Activated CD4-positive, alpha-beta T cell treated with anti-CD3 and anti-CD28 coated beads, Interleukin-2, amount 10 ng/mL, durations not matched to agents 7 days and 5 days (primary cell): Measurements from ENCODE around the gene VSX1. TPM values are rescaled to one million over a fixed set of nuclear protein-coding genes. Genes with fewer than 3 reads are reported as not detected.

Experiments used
- total RNA-seq, 2 experiments: library from RNA; stranded (reverse); gene quantifications; one replicate each; pipeline ENCODE4 v1.2.3, GENCODE V29; 2021

The VSX1 gene
- total RNA-seq, 2 experiments from 2014 or later: not detected

Other genes with a start within 250 kb of the VSX1 start
- 10 to 100 TPM; 25.9 to 26.7 TPM for gene CST7, start 132.9 kb downstream of the VSX1 start, total RNA-seq
- gene APMAP, start 89.4 kb downstream of the VSX1 start, total RNA-seq: 10 to 100 TPM; 38.7 to 41.3 TPM
- gene ACSS1, start 24.0 kb downstream of the VSX1 start, total RNA-seq: 10 to 100 TPM; 41.1 to 54.1 TPM
- 10 to 100 TPM; 33.8 to 45.6 TPM for gene ENTPD6, start 113.6 kb upstream of the VSX1 start, total RNA-seq
- gene PYGB, start 165.9 kb upstream of the VSX1 start, total RNA-seq: 10 to 100 TPM; 28.7 to 30.2 TPM